Endothelial cell (in vitro differentiated cells): ENCODE results near the gene C2CD2L. TPM values are rescaled to one million over a fixed set of nuclear protein-coding genes. Genes with fewer than 3 reads are reported as not detected.

Experiments used
- DNase-seq: peaks from one replicate; pipeline ENCODE4 v3.0.0; 2021; ENCODE audit warnings: low spot score
- H3K27ac Mint-ChIP-seq: one replicate; pipeline ENCODE4 v1.8.0; 2021; ENCODE audit warnings: mixed read lengths, inconsistent platforms; ENCODE audit not compliant: unreplicated experiment
- H3K27me3 Mint-ChIP-seq: one replicate; pipeline ENCODE4 v1.8.0; 2021; ENCODE audit warnings: mild to moderate bottlenecking, moderate library complexity, mixed read lengths, inconsistent platforms; ENCODE audit not compliant: unreplicated experiment
- H3K36me3 Mint-ChIP-seq: one replicate; pipeline ENCODE4 v1.8.0; 2021; ENCODE audit warnings: mild to moderate bottlenecking, low read depth, mixed read lengths, inconsistent platforms; ENCODE audit not compliant: unreplicated experiment
- H3K4me1 Mint-ChIP-seq: one replicate; pipeline ENCODE4 v1.8.0; 2021; ENCODE audit warnings: mild to moderate bottlenecking, mixed read lengths, inconsistent platforms; ENCODE audit not compliant: unreplicated experiment
- H3K4me3 Mint-ChIP-seq: one replicate; pipeline ENCODE4 v1.8.0; 2021; ENCODE audit warnings: mild to moderate bottlenecking, mixed read lengths, inconsistent platforms; ENCODE audit not compliant: unreplicated experiment
- H3K9me3 Mint-ChIP-seq: one replicate; pipeline ENCODE4 v1.8.0; 2021; ENCODE audit warnings: mixed read lengths, inconsistent platforms; ENCODE audit not compliant: unreplicated experiment
- total RNA-seq: library from RNA; stranded (reverse); fragmentation: NEBNext Ultra II Directional; extraction: Animal tissue kit (Norgen Biotek cat#: 25700); gene quantifications from one replicate; pipeline ENCODE4 v1.2.1, GENCODE V29; 2021; ENCODE audit not compliant: unreplicated experiment
- TF ChIP-seq, protein P1 (sequence below): fragments of 200-600 bp; sonication (generic); IDR thresholded peaks from one replicate; pipeline ENCODE4 v1.5.0; 2021; ENCODE audit warnings: antibody characterized with exemption; ENCODE audit not compliant: unreplicated experiment

The C2CD2L gene
- total RNA-seq, 1 donor from 2014 or later = 11.7 TPM

DNA sequence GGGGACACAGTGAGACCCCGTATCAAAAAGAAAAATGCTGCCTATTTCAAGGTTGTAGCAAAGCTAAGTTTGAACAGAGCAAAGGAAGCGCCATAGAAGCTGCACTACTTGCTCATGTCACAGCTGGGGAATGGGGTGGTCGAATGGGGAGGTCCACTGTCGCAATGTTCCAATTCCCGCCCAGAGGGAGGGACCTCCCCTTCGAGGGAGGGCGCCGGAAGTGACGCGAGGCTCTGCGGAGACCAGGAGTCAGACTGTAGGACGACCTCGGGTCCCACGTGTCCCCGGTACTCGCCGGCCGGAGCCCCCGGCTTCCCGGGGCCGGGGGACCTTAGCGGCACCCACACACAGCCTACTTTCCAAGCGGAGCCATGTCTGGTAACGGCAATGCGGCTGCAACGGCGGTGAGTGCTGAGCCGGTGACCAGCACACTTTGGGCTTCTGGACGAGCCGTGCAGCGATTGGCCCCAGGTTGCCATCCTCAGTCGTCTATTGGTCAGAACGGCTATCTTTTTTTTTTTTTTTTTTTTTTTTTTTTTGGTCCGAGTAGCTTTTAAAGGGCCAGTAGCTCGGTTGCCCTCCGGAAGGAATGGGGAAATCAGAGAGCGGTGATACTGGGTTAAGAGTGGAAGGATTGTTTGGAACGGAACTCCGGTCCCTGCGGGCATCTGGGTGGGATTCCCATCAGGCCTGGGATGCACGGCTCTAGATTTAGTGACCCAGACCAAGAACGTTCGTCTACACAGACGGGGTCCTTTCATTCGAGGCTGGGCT is 22.3 kb upstream of the C2CD2L start, which contains the start of gene HMBS:
HMBS (plus strand) TSS at position 219 of the 774 bp plus-strand sequence; CDS start at position 372, 153 bp downstream.
- peak; percentile 85 for DNase-seq
- H3K27me3 Mint-ChIP-seq = peaks cover 6% of the 10 kb centered on the region
- peaks cover 30% of the 10 kb centered on the region for H3K36me3 Mint-ChIP-seq
- TF ChIP-seq, protein P1, sequence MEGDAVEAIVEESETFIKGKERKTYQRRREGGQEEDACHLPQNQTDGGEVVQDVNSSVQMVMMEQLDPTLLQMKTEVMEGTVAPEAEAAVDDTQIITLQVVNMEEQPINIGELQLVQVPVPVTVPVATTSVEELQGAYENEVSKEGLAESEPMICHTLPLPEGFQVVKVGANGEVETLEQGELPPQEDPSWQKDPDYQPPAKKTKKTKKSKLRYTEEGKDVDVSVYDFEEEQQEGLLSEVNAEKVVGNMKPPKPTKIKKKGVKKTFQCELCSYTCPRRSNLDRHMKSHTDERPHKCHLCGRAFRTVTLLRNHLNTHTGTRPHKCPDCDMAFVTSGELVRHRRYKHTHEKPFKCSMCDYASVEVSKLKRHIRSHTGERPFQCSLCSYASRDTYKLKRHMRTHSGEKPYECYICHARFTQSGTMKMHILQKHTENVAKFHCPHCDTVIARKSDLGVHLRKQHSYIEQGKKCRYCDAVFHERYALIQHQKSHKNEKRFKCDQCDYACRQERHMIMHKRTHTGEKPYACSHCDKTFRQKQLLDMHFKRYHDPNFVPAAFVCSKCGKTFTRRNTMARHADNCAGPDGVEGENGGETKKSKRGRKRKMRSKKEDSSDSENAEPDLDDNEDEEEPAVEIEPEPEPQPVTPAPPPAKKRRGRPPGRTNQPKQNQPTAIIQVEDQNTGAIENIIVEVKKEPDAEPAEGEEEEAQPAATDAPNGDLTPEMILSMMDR = no peak
- H3K4me3 Mint-ChIP-seq = peak within 1 kb of the TSS; percentile 96
- H3K9me3 Mint-ChIP-seq = no peaks in the 10 kb centered on the region
- peaks cover 5% of the 10 kb centered on the region for H3K4me1 Mint-ChIP-seq
- peak within 1 kb of the TSS; percentile 90 for H3K27ac Mint-ChIP-seq

DNA sequence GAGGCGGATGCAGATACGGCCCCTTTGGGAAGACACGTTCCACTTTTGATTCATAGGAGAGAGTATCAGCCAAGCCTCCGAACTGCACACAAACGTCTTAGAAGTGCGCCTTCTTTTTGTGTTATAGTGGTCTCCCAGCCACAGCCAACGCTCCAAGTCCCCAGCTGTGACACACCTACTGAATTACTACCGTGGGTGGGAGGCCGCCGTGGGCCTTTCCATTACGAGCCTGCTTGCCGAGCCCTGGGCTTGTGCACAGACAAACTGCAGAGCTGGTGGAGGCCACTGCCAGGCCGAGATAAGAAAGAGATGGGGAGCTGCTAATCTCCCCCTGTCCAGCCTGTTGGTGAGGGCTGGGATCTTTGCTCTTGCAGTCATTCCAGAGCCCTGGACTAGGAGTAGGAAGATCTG is 21.7 kb upstream of the C2CD2L start:
- Mint-ChIP-seq H3K9me3 (no peaks in the 10 kb centered on the region), H3K4me1 (peaks cover 5% of the 10 kb centered on the region), H3K4me3 (peak overlapping the region; percentile 96), H3K36me3 (peaks cover 27% of the 10 kb centered on the region), H3K27ac (peak overlapping the region; percentile 90), H3K27me3 (peaks cover 6% of the 10 kb centered on the region)
- no peak for DNase-seq
- TF ChIP-seq, protein P1 = no peak

DNA sequence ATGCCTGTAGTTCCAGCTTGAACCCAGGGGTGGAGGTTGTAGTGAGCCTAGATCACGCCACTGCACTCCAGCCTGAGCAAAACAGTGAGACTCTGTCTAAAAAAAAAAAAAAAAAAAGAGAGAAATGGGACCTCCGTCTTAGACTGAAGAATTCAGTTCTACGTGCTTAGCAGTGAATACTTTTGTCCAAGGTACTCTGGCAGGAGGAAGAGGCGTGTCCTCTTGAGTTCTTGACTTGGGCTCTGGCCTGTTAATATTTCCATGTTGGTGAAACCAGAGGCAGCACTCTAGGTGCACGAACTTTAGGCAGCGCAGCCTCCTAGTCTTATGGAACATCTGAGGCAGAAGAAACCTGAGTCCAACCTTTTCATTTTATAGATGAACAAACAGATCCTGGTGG is 20.0 kb upstream of the C2CD2L start:
- H3K27me3 Mint-ChIP-seq = peaks cover 4% of the 10 kb centered on the region
- H3K4me3 Mint-ChIP-seq = no peak overlapping the region
- no peak for DNase-seq
- H3K27ac Mint-ChIP-seq = no peak overlapping the region
- TF ChIP-seq, protein P1 = no peak
- H3K4me1 Mint-ChIP-seq = peaks cover 5% of the 10 kb centered on the region
- H3K36me3 Mint-ChIP-seq = peaks cover 10% of the 10 kb centered on the region
- H3K9me3 Mint-ChIP-seq = no peaks in the 10 kb centered on the region

DNA sequence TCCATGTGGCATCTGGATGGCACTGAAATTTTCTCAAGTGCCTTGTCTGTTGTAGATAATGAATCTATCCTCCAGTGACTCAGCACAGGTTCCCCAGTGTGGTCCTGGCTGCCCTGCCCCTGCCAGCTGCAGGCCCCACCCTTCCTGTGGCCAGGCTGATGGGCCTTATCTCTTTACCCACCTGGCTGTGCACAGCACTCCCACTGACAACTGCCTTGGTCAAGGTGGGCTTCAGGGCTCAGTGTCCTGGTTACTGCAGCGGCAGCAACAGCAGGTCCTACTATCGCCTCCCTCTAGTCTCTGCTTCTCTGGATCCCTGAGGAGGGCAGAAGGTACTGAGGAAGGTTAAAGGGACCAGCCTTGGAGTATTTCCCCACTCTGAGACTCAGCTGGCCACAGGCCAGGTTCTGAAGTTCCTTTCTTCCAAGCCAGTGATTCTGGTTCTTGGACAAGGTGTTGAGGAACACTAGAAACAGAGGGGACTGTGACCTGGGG is 19.4 kb upstream of the C2CD2L start:
- H3K27ac Mint-ChIP-seq = no peak overlapping the region
- peaks cover 4% of the 10 kb centered on the region for H3K27me3 Mint-ChIP-seq
- H3K4me1 Mint-ChIP-seq = peaks cover 11% of the 10 kb centered on the region
- TF ChIP-seq, protein P1 = no peak
- no peaks in the 10 kb centered on the region for H3K9me3 Mint-ChIP-seq
- DNase-seq = no peak
- H3K4me3 Mint-ChIP-seq = no peak overlapping the region
- H3K36me3 Mint-ChIP-seq = peaks cover 6% of the 10 kb centered on the region

DNA sequence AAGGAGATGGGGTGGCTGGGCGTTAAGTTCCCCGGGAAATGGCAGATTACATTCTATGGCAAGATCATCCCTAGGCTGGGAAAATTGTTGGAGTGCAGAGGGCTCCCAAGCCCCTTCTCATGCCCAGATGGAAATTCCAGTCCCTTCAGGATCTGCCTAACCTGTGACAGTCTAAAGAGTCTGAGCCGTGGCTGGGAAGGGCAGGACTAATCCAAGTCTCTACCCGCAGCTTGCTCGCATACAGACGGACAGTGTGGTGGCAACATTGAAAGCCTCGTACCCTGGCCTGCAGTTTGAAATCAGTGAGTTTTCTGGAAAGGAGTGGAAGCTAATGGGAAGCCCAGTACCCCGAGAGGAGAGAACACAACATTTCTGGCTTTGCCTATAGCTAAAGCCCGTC is 18.7 kb upstream of the C2CD2L start:
- peaks cover 14% of the 10 kb centered on the region for H3K4me1 Mint-ChIP-seq
- peaks cover 8% of the 10 kb centered on the region for H3K36me3 Mint-ChIP-seq
- H3K4me3 Mint-ChIP-seq = no peak overlapping the region
- TF ChIP-seq, protein P1 = no peak
- peaks cover 6% of the 10 kb centered on the region for H3K27me3 Mint-ChIP-seq
- H3K27ac Mint-ChIP-seq = no peak overlapping the region
- DNase-seq = no peak
- H3K9me3 Mint-ChIP-seq = no peaks in the 10 kb centered on the region
